ENCODE data around the gene DPH5. TPM values are rescaled to one million over a fixed set of nuclear protein-coding genes. Genes with fewer than 3 reads are reported as not detected.

DPH5 gene
- total RNA-seq, 2 experiments from 2014 or later = 19.4 to 45.6 TPM

- Histone ChIP-seq H4K20me1 (ENCODE audit: insufficient read depth, low read length) (no peaks in the 10 kb centered on the region), H3K36me3 (ENCODE audit: insufficient read depth, low read length) (no peaks in the 10 kb centered on the region), H3K79me2 (ENCODE audit: insufficient read depth, low read depth, low read length) (no peaks in the 10 kb centered on the region), H3K9me2 (ENCODE audit: insufficient read depth, low read length) (no peaks in the 10 kb centered on the region), H3K27ac (ENCODE audit: low read depth, low read length, poor library complexity, severe bottlenecking) (no peak overlapping the region), H3K9me3 (ENCODE audit: low read length) (no peaks in the 10 kb centered on the region), H3K4me1 (ENCODE audit: insufficient read depth, low read length, poor library complexity, severe bottlenecking) (peaks cover 17% of the 10 kb centered on the region), H2AFZ (ENCODE audit: low read length) (no peak overlapping the region), H3K4me2 (ENCODE audit: low read length) (peak overlapping the region; percentile 58), H3K4me3 (ENCODE audit: low read depth, low read length, poor library complexity, severe bottlenecking) (no peak overlapping the region)
- DNase-seq (ENCODE audit: low spot score) = peak; percentile 29
- intact Hi-C loops (cut with micrococcal nuclease; ENCODE audit: unreplicated experiment) = no loop called here
- POLR2A ChIA-PET = interaction anchor here (1.1 to 1.5 kb wide), 2 partner anchors 8 to 187 kb away, joined by 3 read pairs; no protein-coding TSS in a partner anchor
- TF ChIP-seq EZH2phosphoT487 (IDR thresholded peaks at IDR 0.05; ENCODE audit: borderline replicate concordance, low read depth, low read length) (no peak), CTCF (conservative IDR thresholded peaks at IDR 0.05; ENCODE audit: low read length) (no peak)
- CTCF ChIA-PET (ENCODE audit: unreplicated experiment) = no interaction called here
- no TSS peak for BruUV-seq (replicated peaks)
These were observed 26.4 kb upstream of the DPH5 start for GRCh38 chr1:101051688-101052638.

- H2AFZ ChIP-seq (ENCODE audit: low read length) = no peak overlapping the region
- DNase-seq (ENCODE audit: low spot score) = no peak
- H3K4me3 ChIP-seq (ENCODE audit: low read depth, low read length, poor library complexity, severe bottlenecking) = no peak overlapping the region
- no peaks in the 10 kb centered on the region for H4K20me1 ChIP-seq (ENCODE audit: insufficient read depth, low read length)
- no peak overlapping the region for H3K27ac ChIP-seq (ENCODE audit: low read depth, low read length, poor library complexity, severe bottlenecking)
- ChIA-PET CTCF (ENCODE audit: unreplicated experiment) (no interaction called here), POLR2A (no interaction called here)
- no peaks in the 10 kb centered on the region for H3K79me2 ChIP-seq (ENCODE audit: insufficient read depth, low read depth, low read length)
- H3K9me2 ChIP-seq (ENCODE audit: insufficient read depth, low read length) = no peaks in the 10 kb centered on the region
- H3K9me3 ChIP-seq (ENCODE audit: low read length) = no peaks in the 10 kb centered on the region
- H3K36me3 ChIP-seq (ENCODE audit: insufficient read depth, low read length) = peaks cover 5% of the 10 kb centered on the region; the same call in 1 of the 2 replicates
- H3K4me1 ChIP-seq (ENCODE audit: insufficient read depth, low read length, poor library complexity, severe bottlenecking) = peaks cover 17% of the 10 kb centered on the region
- H3K4me2 ChIP-seq (ENCODE audit: low read length) = no peak overlapping the region
- intact Hi-C loops (cut with micrococcal nuclease; ENCODE audit: unreplicated experiment) = no loop called here
- BruUV-seq (replicated peaks) = no TSS peak
- TF ChIP-seq EZH2phosphoT487 (IDR thresholded peaks at IDR 0.05; ENCODE audit: borderline replicate concordance, low read depth, low read length) (no peak), CTCF (conservative IDR thresholded peaks at IDR 0.05; ENCODE audit: low read length) (no peak)
These were observed 25.3 kb upstream of the DPH5 start for GRCh38 chr1:101050869-101051268.

GRCh38 chr1:101044749-101045148, 19.2 kb upstream of the DPH5 start:
- TF ChIP-seq EZH2phosphoT487 (IDR thresholded peaks at IDR 0.05; ENCODE audit: borderline replicate concordance, low read depth, low read length) = no peak
- no peak for TF ChIP-seq CTCF (conservative IDR thresholded peaks at IDR 0.05; ENCODE audit: low read length)
- no peak for DNase-seq (ENCODE audit: low spot score)
- Histone ChIP-seq H3K79me2 (ENCODE audit: insufficient read depth, low read depth, low read length) (no peaks in the 10 kb centered on the region), H3K4me2 (ENCODE audit: low read length) (no peak overlapping the region), H3K27ac (ENCODE audit: low read depth, low read length, poor library complexity, severe bottlenecking) (no peak overlapping the region), H3K9me3 (ENCODE audit: low read length) (peaks cover 22% of the 10 kb centered on the region), H4K20me1 (ENCODE audit: insufficient read depth, low read length) (no peaks in the 10 kb centered on the region), H3K4me1 (ENCODE audit: insufficient read depth, low read length, poor library complexity, severe bottlenecking) (no peaks in the 10 kb centered on the region), H2AFZ (ENCODE audit: low read length) (no peak overlapping the region), H3K4me3 (ENCODE audit: low read depth, low read length, poor library complexity, severe bottlenecking) (no peak overlapping the region), H3K9me2 (ENCODE audit: insufficient read depth, low read length) (no peaks in the 10 kb centered on the region), H3K36me3 (ENCODE audit: insufficient read depth, low read length) (peaks cover 35% of the 10 kb centered on the region)
- CTCF ChIA-PET (ENCODE audit: unreplicated experiment) = no interaction called here
- no TSS peak for BruUV-seq (replicated peaks)
- POLR2A ChIA-PET = interaction anchor here (1.3 kb wide), 1 partner anchor 8 kb away, joined by 3 read pairs; no protein-coding TSS in a partner anchor
- intact Hi-C loops (cut with micrococcal nuclease; ENCODE audit: unreplicated experiment) = no loop called here

Data from OCI-LY7 (cell line).